NCI-H2171 (cell line): ENCODE results near the gene HDGFL2.
A peak's percentile ranks its signal among the peaks of the same experiment; 100 is the strongest.

Source experiments
- DNase-seq: peaks from one replicate; lab custom pipeline; 2025; lab: John Stamatoyannopoulos, UW

Gene HDGFL2

GRCh38 chr19:4499855-4500254, 27.8 kb downstream of the HDGFL2 start:
- DNase-seq = no peak

GRCh38 chr19:4500841-4501591, 28.9 kb downstream of the HDGFL2 start:
- no peak for DNase-seq

- DNase-seq = no peak
These were observed 29.6 kb downstream of the HDGFL2 start for GRCh38 chr19:4501691-4502090.

GRCh38 chr19:4502282-4503131, 30.4 kb downstream of the HDGFL2 start:
- no peak for DNase-seq

DNA sequence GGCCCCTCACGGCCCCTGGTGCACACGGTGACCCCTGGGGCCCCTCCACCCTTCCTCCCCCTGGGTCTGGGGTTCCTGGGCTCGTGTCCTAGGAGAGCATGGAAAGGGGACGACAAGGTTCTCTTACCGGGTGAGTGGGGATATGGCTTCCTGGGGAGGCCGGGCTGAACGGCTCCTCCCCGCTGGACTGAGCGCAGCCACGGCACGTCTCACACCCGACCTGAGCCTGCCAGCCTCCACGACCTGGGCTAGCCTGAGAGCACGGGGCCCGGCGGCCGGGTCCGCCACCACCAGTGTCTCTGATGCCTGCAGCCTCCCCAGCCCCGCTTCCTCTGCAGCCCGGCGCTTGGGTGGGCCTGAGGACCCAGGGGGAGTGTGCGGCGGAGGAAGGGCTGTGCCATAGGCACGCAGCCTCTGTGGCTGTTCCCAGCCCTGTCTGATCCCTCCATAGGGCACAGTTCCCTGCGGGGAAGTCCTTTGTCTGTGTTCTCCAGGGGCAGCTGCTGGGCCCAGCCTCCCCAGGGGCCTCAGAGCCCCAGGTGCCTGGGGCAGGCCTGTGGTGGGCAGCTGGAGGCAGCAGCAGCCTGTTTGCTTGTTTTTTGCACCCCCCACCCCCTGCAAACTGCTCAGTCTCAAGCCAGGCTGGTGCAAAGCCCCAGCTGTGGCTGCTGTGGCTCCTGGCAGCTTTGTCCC, 31.2 kb downstream of the HDGFL2 start:
- peak; percentile 52 for DNase-seq

GRCh38 chr19:4503825-4504170, 31.7 kb downstream of the HDGFL2 start:
- DNase-seq = no peak

- DNase-seq = no peak
These were observed 32.2 kb downstream of the HDGFL2 start for GRCh38 chr19:4504297-4504701.

GRCh38 chr19:4504891-4505569, 32.9 kb downstream of the HDGFL2 start:
- no peak for DNase-seq

DNA sequence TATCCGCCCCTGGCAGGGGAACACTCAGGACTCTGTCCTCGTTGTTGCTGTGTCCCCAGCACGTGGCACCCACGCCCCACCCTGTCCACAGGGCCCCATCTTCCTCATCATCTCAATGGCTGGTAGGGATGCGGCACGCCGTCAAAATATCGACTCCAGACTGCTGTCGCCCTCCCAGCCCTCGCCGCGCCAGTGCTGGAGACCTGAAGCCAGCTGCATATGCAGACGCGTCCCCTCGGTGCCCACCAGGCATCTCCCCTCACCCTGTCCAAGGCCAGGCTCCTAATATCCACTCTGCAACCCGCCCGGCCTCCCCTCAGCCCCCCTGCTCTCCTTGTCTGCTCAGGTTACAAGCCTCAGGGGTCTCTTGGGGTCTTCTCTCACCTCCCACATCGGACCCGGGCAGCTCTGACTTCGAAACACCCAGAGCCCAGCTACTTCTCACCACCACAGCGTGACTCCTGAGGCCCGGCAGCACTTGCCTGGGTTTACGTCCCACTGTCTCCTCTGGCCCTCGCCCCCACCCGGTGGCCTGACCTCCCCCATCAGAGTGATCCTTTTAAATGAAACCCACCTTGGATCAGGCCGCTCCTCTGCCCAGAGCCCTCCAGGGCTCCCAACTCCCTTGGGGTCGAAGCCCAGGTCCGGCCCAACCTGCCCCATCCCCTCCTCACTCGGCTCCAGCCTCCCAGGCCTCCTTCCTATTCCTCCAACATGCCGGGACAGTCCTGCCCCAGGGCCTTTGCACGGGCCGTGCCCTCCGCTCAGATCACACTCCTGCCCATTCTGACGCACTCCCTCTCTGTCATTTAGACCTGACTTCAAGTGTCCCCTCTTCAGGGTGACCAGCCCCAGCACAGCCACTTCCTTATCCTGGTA, 33.7 kb downstream of the HDGFL2 start:
- no peak for DNase-seq

- DNase-seq = no peak
These were observed 34.5 kb downstream of the HDGFL2 start for GRCh38 chr19:4506449-4507149.

GRCh38 chr19:4507150-4507452, 35.0 kb downstream of the HDGFL2 start:
- DNase-seq = no peak

DNA sequence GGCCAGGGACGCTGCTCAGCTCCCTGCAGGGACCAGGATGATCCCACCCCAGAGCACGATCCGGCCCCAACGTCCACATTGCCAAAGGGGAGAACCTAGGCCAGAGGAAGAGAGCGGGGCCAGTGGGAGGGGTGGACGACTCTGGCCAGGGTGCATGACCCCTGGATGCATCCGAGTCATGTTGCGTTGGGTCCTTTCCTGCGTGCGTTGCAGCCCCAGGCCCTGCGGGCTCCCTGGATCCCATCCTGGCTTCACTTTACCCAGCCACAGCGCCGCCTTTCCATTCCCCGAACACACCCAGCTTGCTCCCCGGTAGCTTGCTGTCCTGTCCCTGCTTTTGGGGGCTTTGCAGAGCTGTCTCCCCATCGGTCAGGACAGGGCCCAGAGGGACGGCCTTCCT, 35.7 kb downstream of the HDGFL2 start:
- DNase-seq = no peak

- no peak for DNase-seq
These were observed 36.6 kb downstream of the HDGFL2 start for GRCh38 chr19:4508698-4509097.

DNA sequence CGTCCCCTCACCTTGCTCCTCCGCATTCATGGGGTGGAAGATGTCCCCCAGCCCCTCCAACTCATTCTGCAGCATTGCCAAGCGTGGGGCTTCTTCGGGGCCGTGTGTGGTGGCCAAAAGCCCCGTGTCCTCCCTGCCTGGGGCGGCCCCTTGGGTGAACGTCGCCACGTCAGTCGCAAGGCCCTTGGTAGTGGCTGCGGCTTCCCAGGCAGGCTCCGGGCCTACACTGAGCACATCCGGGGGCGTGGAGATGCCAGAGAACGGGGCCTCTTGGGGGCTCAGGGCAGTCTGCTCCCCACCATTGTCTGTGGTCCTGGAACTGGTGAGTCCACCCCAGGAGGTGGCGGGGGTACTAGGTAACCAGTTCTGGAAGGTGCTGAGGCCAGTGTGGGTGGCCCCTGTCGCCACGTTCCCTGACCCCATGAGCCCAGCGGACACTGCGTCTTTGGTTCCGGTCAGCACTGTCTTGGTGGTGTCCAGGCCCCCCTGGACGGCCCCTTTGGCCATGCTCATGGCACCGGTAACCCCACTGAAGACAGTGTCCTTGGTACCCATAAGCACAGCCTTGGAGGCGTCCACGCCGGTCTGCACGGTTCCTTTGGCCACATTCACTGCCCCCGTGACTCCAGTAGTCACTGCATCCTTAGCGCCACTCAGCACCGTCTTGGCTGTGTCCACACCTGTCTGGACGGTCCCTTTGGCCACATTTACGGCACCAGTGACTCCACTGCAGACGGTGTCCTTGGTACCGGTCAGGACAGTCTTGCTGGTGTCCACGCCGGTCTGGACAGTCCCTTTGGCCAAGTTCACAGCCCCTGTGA, 38.5 kb downstream of the HDGFL2 start:
- DNase-seq = no peak

- no peak for DNase-seq
These were observed 39.4 kb downstream of the HDGFL2 start for GRCh38 chr19:4511300-4512054.

GRCh38 chr19:4512070-4512469, 40.0 kb downstream of the HDGFL2 start:
- DNase-seq = no peak

DNA sequence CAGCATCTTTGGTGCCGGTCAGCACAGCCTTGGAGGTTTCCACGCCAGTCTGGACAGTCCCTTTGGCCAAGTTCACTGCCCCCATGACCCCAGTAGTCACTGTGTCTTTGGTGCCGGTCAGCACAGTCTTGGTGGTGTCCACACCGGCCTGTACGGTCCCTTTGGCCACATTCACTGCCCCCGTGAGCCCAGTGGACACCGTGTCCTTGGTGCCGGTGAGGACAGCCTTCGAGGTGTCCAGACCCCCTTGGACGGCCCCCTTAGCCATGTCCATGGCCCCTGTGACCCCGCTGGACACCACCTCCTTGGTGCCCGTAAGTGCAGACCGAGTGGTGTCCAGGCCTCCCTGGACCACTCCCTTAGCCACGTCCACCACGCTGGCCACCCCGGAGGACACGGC, 41.2 kb downstream of the HDGFL2 start:
- DNase-seq = no peak

GRCh38 chr19:4515732-4516131, 43.6 kb downstream of the HDGFL2 start:
- no peak for DNase-seq
